ENCODE data around the gene LAMA3.

Gene LAMA3

DNA sequence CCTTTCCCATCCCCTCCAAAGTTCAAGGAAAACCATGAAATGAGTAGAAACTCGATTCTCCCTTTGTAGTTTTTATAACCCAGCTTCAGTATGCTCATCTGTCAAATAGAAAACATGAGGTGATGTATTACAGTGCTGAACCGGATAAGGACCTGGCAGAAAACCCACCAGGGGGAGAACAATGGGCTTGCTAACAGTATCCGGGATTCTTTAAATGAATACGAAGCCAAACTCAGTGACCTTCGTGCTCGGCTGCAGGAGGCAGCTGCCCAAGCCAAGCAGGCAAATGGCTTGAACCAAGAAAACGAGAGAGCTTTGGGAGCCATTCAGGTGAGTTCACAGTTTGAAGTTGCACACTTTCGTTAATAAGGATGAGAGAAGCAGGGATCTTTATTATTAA, 211.7 kb downstream of the LAMA3 start:
- Mint-ChIP-seq H3K4me1 (peaks cover 7% of the 10 kb centered on the region), H3K27ac (no peak overlapping the region), H3K36me3 (no peaks in the 10 kb centered on the region), H3K4me3 (no peak overlapping the region), H3K9me3 (no peaks in the 10 kb centered on the region)
- no peak for ATAC-seq
- DNase-seq (ENCODE audit: low spot score in 2 of 2): no peak

DNA sequence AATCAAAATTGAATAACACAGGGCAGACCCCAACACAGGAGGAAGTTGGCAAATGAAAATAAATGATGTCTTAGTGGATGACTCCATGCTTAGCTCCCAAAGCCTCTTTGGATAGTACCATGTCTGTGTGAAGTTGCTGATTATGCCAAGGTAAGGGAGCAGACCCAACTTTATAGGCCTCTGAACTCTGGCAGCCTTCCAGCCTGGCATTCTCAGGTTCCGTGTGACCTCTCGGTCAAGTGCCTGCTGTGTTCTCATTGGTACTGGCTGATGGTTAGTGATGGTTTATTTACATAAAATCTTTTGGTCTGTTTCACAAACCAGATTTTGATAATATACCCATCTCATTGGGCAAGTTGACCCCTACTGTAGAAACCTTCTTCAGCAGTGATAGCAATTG, 213.1 kb downstream of the LAMA3 start:
- Mint-ChIP-seq H3K36me3 (no peaks in the 10 kb centered on the region), H3K4me1 (peaks cover 7% of the 10 kb centered on the region), H3K4me3 (no peak overlapping the region), H3K9me3 (no peaks in the 10 kb centered on the region), H3K27ac (no peak overlapping the region)
- ATAC-seq (no peak), DNase-seq (ENCODE audit: low spot score in 2 of 2) (no peak)

DNA sequence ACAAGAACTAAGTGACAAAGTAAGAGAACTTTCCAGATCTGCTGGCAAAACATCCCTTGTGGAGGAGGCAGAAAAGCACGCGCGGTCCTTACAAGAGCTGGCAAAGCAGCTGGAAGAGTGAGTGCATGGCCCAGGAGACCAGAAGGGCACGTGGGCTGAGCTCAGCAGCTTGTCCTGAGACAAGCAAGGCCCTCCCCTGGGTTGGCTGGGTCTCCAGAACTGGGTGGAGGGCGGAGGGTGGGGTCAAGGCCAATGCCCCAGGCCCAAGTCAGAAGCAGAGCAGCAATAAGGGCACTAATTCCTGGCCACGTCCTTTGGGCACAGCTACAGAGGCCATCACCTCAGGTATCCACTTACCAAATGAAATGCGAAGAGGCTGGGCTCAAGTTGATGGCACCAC, 214.7 kb downstream of the LAMA3 start:
- no peak for ATAC-seq
- Mint-ChIP-seq H3K4me1 (peaks cover 7% of the 10 kb centered on the region), H3K27ac (no peak overlapping the region), H3K9me3 (no peaks in the 10 kb centered on the region), H3K4me3 (no peak overlapping the region), H3K36me3 (no peaks in the 10 kb centered on the region)
- no peak for DNase-seq (ENCODE audit: low spot score in 2 of 2)

DNA sequence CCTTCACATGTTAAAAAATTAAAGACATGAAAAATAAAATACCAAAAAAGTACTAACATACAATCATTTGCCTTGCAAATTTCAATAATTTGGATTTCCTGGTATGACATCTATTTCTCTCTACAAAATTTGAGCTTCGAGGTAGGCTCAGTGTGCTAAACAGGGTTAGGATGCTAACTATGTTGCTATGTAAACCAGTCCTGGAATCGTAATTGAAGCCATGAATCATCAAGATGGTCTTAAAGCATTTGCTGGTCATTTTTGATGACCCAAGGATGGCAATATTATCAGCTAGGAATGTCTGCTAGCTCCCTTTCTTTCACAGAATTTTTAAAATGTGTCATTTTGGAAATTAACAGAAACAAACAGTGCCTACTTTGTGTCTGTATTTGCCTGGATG, 217.4 kb downstream of the LAMA3 start:
- Mint-ChIP-seq H3K27ac (no peak overlapping the region), H3K9me3 (no peaks in the 10 kb centered on the region), H3K36me3 (no peaks in the 10 kb centered on the region), H3K4me1 (no peaks in the 10 kb centered on the region), H3K4me3 (no peak overlapping the region)
- DNase-seq (ENCODE audit: low spot score in 2 of 2) (no peak), ATAC-seq (no peak)

DNA sequence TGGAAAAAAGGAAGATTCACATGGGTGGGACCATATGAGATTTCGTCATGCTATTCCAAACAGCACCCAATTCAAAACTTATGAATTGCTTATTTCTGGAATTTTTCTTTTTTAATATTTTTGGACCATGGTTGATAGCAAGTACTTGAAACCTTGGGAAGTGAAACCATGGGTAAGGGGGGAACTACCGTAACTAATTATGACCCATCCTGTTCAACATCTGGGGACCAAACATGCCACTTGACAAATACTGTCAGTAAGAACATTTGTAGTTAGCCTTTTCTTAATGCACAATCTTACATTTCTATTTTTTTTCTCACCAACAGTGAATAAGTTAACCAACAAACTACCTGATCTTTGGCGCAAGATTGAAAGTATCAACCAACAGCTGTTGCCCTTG, 219.6 kb downstream of the LAMA3 start:
- Mint-ChIP-seq H3K4me1 (no peaks in the 10 kb centered on the region), H3K36me3 (no peaks in the 10 kb centered on the region), H3K9me3 (no peaks in the 10 kb centered on the region), H3K4me3 (no peak overlapping the region), H3K27ac (no peak overlapping the region)
- no peak for ATAC-seq
- DNase-seq (ENCODE audit: low spot score in 2 of 2): no peak

DNA sequence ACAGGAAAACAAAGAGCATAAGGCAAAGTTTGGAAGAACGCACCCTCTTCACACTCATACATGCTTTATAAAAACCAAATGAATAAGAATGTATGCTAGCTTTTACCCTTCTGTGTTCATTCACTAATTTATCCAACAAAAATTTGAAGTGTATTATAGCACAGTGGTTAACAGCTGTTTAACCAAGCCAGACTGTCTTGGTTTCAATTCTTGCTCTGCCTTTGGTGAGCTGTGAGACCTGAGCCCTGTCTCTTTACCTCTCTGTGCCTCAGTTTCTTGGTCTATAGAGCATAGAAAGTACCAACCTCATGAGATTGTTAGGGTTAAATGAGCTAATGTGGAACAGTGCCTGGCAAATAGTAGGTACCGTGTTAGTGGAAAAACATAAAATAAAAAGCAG, 220.8 kb downstream of the LAMA3 start:
- no peaks in the 10 kb centered on the region for H3K9me3 Mint-ChIP-seq
- H3K4me3 Mint-ChIP-seq: no peak overlapping the region
- H3K27ac Mint-ChIP-seq: no peak overlapping the region
- no peak for DNase-seq (ENCODE audit: low spot score in 2 of 2)
- ATAC-seq: no peak
- no peaks in the 10 kb centered on the region for H3K36me3 Mint-ChIP-seq
- no peaks in the 10 kb centered on the region for H3K4me1 Mint-ChIP-seq

DNA sequence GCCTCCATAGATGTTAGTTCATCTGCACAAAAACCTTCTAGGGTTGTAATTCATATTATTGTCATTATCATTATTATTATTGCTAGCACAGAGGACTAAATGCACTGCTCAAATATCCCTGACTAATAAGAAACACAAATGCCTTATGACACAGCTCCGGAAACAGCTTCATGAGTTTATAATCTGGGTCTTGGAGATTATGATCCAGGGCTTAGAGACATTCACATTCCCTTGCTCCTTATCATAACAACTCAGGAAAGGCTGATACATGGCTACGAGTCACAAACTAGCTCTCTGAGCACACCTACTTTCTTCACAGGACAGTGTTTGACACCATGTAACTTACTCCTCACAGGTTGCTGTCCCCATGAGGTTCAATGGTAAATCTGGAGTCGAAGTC, 223.1 kb downstream of the LAMA3 start:
- ATAC-seq: no peak
- Mint-ChIP-seq H3K9me3 (no peaks in the 10 kb centered on the region), H3K27ac (no peak overlapping the region), H3K36me3 (no peaks in the 10 kb centered on the region), H3K4me3 (no peak overlapping the region), H3K4me1 (no peaks in the 10 kb centered on the region)
- DNase-seq (ENCODE audit: low spot score in 2 of 2): no peak

DNA sequence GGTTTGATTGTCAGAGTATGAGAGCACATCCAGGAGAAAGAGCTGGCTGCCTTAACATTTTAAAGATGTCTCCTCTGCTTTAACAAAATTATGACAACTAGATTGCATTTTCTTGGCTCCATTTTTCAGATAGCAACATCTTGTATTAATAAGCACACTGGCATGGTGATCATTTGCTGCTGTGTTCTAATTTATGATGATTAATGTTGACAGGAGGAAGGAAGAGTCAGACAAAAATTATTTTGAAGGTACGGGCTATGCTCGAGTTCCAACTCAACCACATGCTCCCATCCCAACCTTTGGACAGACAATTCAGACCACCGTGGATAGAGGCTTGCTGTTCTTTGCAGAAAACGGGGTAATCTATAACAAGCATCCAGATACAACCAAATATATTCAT, 227.1 kb downstream of the LAMA3 start:
- no peak for DNase-seq (ENCODE audit: low spot score in 2 of 2)
- H3K4me1 Mint-ChIP-seq: peaks cover 19% of the 10 kb centered on the region
- no peak overlapping the region for H3K27ac Mint-ChIP-seq
- no peak for ATAC-seq
- H3K4me3 Mint-ChIP-seq: no peak overlapping the region
- no peaks in the 10 kb centered on the region for H3K9me3 Mint-ChIP-seq
- H3K36me3 Mint-ChIP-seq: no peaks in the 10 kb centered on the region

DNA sequence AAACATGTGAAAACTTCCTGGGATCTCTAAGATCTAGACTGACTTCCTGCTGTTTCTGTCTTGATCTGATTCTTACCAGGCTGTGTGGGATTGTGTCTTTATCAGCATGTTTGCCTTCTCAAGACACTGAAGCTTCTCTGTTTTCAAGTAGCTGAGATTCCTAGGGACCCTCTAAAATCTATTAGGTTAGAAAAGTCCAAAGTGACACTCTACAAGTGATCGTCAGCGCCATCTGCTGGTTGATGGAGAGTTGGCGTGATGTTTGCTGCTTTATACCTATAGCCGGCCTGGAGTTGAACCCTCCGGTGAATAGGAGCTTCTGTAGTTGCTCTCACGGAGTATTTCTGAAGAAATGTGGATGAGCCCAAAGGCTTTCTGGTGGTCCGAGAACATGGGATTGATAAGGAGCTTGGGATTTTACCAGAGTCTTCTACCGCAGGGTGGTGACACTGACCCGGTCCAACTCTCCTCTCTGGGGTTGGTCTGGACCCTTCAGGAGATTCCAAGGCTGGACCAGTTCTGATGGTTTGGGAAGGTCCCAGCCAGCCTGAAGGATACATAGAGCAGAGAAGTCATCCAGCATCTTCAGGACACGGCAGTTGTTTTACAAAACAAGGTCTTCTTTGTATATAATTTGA, 229.3 kb downstream of the LAMA3 start:
- DNase-seq (ENCODE audit: low spot score in 2 of 2) (peak; percentile 72 to 87), ATAC-seq (peak; percentile 80)
- H3K4me1 Mint-ChIP-seq: peaks cover 29% of the 10 kb centered on the region
- no peaks in the 10 kb centered on the region for H3K36me3 Mint-ChIP-seq
- no peak overlapping the region for H3K27ac Mint-ChIP-seq
- H3K4me3 Mint-ChIP-seq: no peak overlapping the region
- no peaks in the 10 kb centered on the region for H3K9me3 Mint-ChIP-seq

DNA sequence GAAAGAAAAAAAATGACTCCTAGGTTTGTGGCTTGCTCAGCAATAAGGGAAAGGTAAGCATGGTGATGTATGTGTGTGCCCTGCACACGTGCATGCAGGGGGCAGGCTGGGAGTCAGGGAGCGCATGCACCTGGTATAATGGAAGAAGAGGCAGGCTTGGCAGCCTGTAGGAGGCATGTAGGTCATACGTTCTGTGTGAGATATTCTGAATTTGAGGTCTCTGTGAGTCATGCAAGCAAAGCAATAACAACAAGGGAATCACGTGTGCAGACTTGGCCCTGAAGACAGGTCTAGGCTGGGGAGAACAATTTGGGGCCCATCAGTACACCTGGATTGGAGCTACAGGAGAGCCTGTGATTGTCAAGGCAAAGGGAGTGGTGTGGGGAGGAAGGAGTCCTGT, 230.8 kb downstream of the LAMA3 start:
- no peak overlapping the region for H3K4me3 Mint-ChIP-seq
- H3K27ac Mint-ChIP-seq: peak overlapping the region; percentile 16
- H3K4me1 Mint-ChIP-seq: peaks cover 29% of the 10 kb centered on the region
- ATAC-seq: peak; percentile 88
- DNase-seq (ENCODE audit: low spot score in 2 of 2): no peak
- no peaks in the 10 kb centered on the region for H3K9me3 Mint-ChIP-seq
- H3K36me3 Mint-ChIP-seq: no peaks in the 10 kb centered on the region

DNA sequence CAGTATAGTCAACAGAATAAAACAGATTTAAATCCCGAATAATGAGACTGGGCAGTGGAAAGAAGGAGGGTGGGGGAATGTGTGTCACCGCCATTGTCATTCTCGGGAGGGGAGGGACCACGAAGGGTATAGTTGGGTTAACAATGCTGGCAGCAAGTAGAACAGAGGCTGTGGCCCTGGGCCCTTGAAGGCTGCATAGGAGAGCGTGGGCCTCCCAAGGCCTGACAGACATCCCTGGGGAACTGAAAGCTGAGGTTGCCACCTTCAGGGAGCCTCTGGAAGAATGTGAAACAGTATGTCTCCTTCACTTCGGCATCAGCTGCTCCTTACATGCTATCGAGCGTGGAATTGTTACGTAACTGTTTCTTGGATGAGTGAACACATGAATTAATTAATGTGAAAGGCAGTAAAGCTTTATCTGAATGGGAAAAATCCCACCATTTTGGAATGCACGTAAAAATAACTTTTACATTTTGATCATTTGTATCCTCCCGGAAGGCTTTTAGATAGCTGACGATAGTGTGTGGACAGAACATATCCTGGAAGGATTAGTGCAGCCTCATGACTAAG, 232.5 kb downstream of the LAMA3 start:
- Mint-ChIP-seq H3K9me3 (no peaks in the 10 kb centered on the region), H3K4me3 (no peak overlapping the region), H3K27ac (no peak overlapping the region), H3K36me3 (no peaks in the 10 kb centered on the region), H3K4me1 (peaks cover 29% of the 10 kb centered on the region)
- ATAC-seq (no peak), DNase-seq (ENCODE audit: low spot score in 2 of 2) (no peak)

DNA sequence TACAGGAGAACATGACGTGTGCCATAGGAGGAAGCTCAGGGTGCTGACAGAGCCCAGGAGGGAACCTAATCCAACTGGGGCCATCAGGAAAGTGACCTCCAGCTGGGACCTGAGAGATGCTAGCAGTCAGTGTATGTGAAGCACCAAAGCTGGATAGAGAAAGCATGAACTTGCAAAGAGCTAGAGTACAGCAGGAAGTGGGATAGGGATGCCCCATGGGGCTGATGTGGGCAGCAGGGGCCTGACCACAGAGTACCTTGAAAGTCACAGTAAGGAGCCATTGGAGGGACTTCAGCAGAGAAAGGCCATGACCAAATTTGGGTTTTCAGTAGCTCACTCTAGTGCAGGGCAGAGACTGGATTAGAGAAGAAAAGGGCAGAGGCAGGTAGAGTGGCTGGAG, 233.7 kb downstream of the LAMA3 start:
- H3K9me3 Mint-ChIP-seq: no peaks in the 10 kb centered on the region
- H3K4me3 Mint-ChIP-seq: no peak overlapping the region
- peaks cover 29% of the 10 kb centered on the region for H3K4me1 Mint-ChIP-seq
- no peak for ATAC-seq
- no peak overlapping the region for H3K27ac Mint-ChIP-seq
- no peak for DNase-seq (ENCODE audit: low spot score in 2 of 2)
- H3K36me3 Mint-ChIP-seq: no peaks in the 10 kb centered on the region

DNA sequence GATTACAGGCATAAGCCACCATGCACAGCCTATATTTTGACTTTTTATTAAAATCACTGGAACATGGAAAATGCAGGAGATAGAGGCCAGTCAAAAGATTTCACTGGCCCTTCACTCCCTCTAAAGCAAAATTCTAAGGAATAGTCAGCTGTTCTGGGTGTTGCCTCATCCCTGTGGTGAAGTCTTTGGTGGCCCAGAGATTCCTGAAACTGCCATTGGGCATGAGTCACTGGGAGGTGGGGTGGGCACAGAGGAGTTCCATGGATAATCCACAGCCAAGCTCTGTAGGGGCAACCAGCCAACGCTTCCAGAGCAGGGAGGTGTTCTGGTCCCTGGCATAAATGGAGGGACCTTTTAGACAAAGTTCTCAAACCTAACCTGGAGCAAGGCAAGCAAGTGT, 235.6 kb downstream of the LAMA3 start:
- no peak overlapping the region for H3K4me3 Mint-ChIP-seq
- peaks cover 24% of the 10 kb centered on the region for H3K4me1 Mint-ChIP-seq
- no peaks in the 10 kb centered on the region for H3K36me3 Mint-ChIP-seq
- no peak overlapping the region for H3K27ac Mint-ChIP-seq
- H3K9me3 Mint-ChIP-seq: no peaks in the 10 kb centered on the region
- DNase-seq (ENCODE audit: low spot score in 2 of 2) (no peak), ATAC-seq (no peak)

DNA sequence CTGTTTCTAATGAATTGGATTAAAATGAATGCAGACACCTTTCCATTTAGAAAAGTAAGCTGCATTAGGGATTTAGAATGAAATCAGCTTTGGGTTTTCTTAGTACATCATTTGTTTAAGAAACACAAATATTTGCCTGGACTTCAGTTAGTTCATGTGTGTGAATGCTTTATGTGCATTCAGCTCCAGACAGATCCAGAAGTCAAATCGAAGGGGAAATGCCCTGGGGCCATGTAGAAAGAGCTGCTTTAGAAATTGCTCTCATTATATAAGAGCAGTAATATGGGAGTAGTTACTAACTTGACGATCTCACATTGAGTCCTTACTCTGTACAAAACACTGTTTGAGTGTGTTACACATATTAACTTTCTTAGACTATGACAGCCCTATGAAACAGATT, 237.3 kb downstream of the LAMA3 start:
- no peak overlapping the region for H3K4me3 Mint-ChIP-seq
- ATAC-seq (no peak), DNase-seq (ENCODE audit: low spot score in 2 of 2) (no peak)
- no peak overlapping the region for H3K27ac Mint-ChIP-seq
- H3K9me3 Mint-ChIP-seq: no peaks in the 10 kb centered on the region
- no peaks in the 10 kb centered on the region for H3K36me3 Mint-ChIP-seq
- H3K4me1 Mint-ChIP-seq: peaks cover 22% of the 10 kb centered on the region

DNA sequence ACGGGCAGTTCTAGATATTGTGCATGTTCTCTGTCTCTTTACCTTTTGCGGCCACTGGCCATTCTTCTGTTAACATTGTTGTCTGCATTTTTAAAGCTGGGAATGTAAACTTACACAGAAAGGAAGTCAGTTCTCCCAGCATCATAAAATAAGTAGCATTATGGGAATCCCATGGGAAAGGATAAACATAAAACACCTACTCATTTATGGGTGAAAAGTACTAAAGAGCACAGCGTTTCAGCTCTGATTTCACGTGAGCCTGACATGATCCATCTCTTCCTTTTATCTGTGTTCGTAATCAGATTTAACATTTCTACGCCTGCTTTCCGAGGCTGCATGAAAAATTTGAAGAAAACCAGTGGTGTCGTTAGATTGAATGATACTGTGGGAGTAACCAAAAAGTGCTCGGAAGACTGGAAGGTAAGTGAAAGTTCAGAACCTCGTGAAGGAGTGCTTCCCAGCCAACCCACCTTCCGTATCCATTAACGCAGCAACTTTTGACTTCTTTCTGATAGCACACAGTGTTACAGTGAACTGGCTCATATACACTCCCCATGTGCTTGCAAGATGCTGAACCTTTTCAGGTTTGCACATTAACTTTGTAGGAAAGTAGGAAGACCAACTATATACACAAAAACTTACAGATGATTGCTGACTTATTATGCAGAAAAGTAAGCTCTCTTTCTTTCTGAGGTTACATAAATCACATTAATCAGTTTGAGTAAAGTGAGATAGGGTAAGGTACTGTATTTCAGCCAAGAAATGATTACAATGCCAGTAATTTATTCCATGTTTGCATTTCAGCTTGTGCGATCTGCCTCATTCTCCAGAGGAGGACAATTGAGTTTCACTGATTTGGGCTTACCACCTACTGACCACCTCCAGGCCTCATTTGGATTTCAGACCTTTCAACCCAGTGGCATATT, 238.8 kb downstream of the LAMA3 start:
- no peaks in the 10 kb centered on the region for H3K36me3 Mint-ChIP-seq
- no peak for ATAC-seq
- H3K27ac Mint-ChIP-seq: peak overlapping the region; percentile 14
- H3K4me3 Mint-ChIP-seq: no peak overlapping the region
- no peak for DNase-seq (ENCODE audit: low spot score in 2 of 2)
- H3K4me1 Mint-ChIP-seq: peaks cover 15% of the 10 kb centered on the region
- no peaks in the 10 kb centered on the region for H3K9me3 Mint-ChIP-seq
